Panc1 (cell line): Measurements from ENCODE around the gene GHRHR. TPM values are rescaled to one million over a fixed set of nuclear protein-coding genes. Genes with fewer than 3 reads are reported as not detected.

Experiments used
- ATAC-seq: fragments of 200-7000 bp; cut with Tn5 transposase; 2 replicates; pipeline ENCODE4 v1.9.1; 2020; ENCODE audit warnings: mild to moderate bottlenecking, moderate library complexity
- BruUV-seq: library from RNA; stranded (reverse); fragments of 400-500 nt; replicated peaks from 2 replicates; lab custom pipeline; 2021; lab: Mats Ljungman, UMichigan
- CTCF ChIA-PET: fragments of 300-600 bp; sonication (Branson Sonifier 250); formaldehyde crosslinking; loops from one replicate; lab custom pipeline; 2022; ENCODE audit warnings: antibody characterized with exemption; lab: Charles Lee
- POLR2A ChIA-PET: fragments of 300-600 bp; sonication (Branson Sonifier 250); formaldehyde crosslinking; loops from one replicate; lab custom pipeline; 2022; ENCODE audit warnings: antibody characterized with exemption; lab: Charles Lee
- DNase-seq: peaks from one replicate; pipeline ENCODE4 v3.0.0-alpha.2; 2010; ENCODE audit warnings: low read depth, low spot score
- H3K27ac ChIP-seq: 2 replicates; pipeline ENCODE4 v1.5.1; 2011; ENCODE audit warnings: mild to moderate bottlenecking, low read length, inconsistent platforms
- H3K27me3 ChIP-seq: fragments of 200-500 bp; sonication (Bioruptor generic); 2 replicates; pipeline ENCODE4 v1.6.0; 2014; ENCODE audit warnings: low read length, inconsistent platforms; ENCODE audit not compliant: control insufficient read depth, insufficient read depth
- H3K36me3 ChIP-seq: fragments of 200-500 bp; sonication (Bioruptor generic); 2 replicates; pipeline ENCODE4 v1.5.1; 2014; ENCODE audit warnings: inconsistent platforms, mild to moderate bottlenecking, low read length, moderate library complexity; ENCODE audit not compliant: control insufficient read depth, insufficient read depth
- H3K4me1 ChIP-seq: 2 replicates; pipeline ENCODE4 v1.5.1; 2011; ENCODE audit warnings: inconsistent platforms, mild to moderate bottlenecking, low read length, moderate library complexity; ENCODE audit not compliant: control insufficient read depth, insufficient read depth
- H3K4me3 ChIP-seq, 2 experiments: 2 replicates each; pipeline ENCODE4 v1.5.1; 2011 to 2012; ENCODE audit warnings: low read depth in 2 of 2, low read length in 2 of 2, mild to moderate bottlenecking in 2 of 2, inconsistent platforms in 1 of 2, moderate library complexity in 1 of 2
- H3K9me3 ChIP-seq: fragments of 200-500 bp; sonication (Bioruptor generic); 2 replicates; pipeline ENCODE4 v1.5.1; 2014; ENCODE audit warnings: low read depth, mild to moderate bottlenecking, inconsistent platforms, low read length, moderate library complexity; ENCODE audit not compliant: control insufficient read depth, insufficient read depth
- CTCF ChIP-seq: fragments of 450-650 bp; IDR thresholded peaks from 2 replicates; pipeline ENCODE4 v1.5.1; 2017; ENCODE audit warnings: mild to moderate bottlenecking
- POLR2AphosphoS5 ChIP-seq: IDR thresholded peaks from 2 replicates; pipeline ENCODE4 v1.6.1; 2012; ENCODE audit warnings: mild to moderate bottlenecking, low read depth, low read length, moderate library complexity
- REST ChIP-seq, 2 experiments: IDR thresholded peaks; 2 replicates each; pipeline ENCODE4 v1.6.1; 2011 to 2012; ENCODE audit warnings: low read depth in 2 of 2, control low read depth in 1 of 2, low read length in 1 of 2, mild to moderate bottlenecking in 1 of 2, moderate library complexity in 1 of 2; ENCODE audit not compliant: insufficient read depth in 1 of 2
- SIN3A ChIP-seq: IDR thresholded peaks from 2 replicates; pipeline ENCODE4 v1.6.1; 2012; ENCODE audit warnings: low read depth, mild to moderate bottlenecking, low read length, moderate library complexity, borderline replicate concordance; ENCODE audit not compliant: insufficient read depth
- TCF7L2 ChIP-seq: IDR thresholded peaks from 2 replicates; pipeline ENCODE4 v1.6.1; 2011; ENCODE audit warnings: mild to moderate bottlenecking, low read depth, low read length, inconsistent platforms
- in situ Hi-C: cut with HindIII; loops from 2 replicates; pipeline ENCODE4 v1.10.0; 2016; ENCODE audit warnings: low sequenced_read_pairs, low pct_unique_long_range_greater_than_20kb
- intact Hi-C: fragments of 100-400 bp; cut with micrococcal nuclease; formaldehyde crosslinking; loops from one replicate; pipeline ENCODE4 v1.10.0; 2022; ENCODE audit not compliant: unreplicated experiment
- total RNA-seq: library from RNA; stranded (reverse); gene quantifications from one replicate; pipeline ENCODE4 v1.2.1, GENCODE V29; 2021; ENCODE audit not compliant: unreplicated experiment

GHRHR gene
- total RNA-seq, 1 experiment from 2014 or later = not detected

GRCh38 chr7:30968747-30969603 is 5.2 kb downstream of the GHRHR start:
- ATAC-seq (no peak), DNase-seq (no peak)
- TF ChIP-seq CTCF = no peak
- no peak for TF ChIP-seq REST (IDR thresholded peaks at IDR 0.05; ENCODE audit: insufficient read depth in 1 of 2, low read depth in 2 of 2, low read length in 1 of 2)
- no peak for TF ChIP-seq SIN3A
- no peak for TF ChIP-seq TCF7L2
- no peak for TF ChIP-seq POLR2AphosphoS5
- intact Hi-C loops (no loop called here), in situ Hi-C loops (no loop called here)
- Histone ChIP-seq H3K4me1 (no peaks in the 10 kb centered on the region), H3K36me3 (no peaks in the 10 kb centered on the region), H3K27ac (no peak overlapping the region), H3K9me3 (no peaks in the 10 kb centered on the region), H3K27me3 (peaks cover 8% of the 10 kb centered on the region), H3K4me3 (no peak overlapping the region)
- POLR2A ChIA-PET = no interaction called here
- CTCF ChIA-PET = no interaction called here
- BruUV-seq = no TSS peak

- H3K27ac ChIP-seq = no peak overlapping the region
- H3K4me1 ChIP-seq = no peaks in the 10 kb centered on the region
- in situ Hi-C loops (no loop called here), intact Hi-C loops (no loop called here)
- no peak for DNase-seq
- H3K36me3 ChIP-seq = no peaks in the 10 kb centered on the region
- no peak for ATAC-seq
- ChIA-PET POLR2A (no interaction called here), CTCF (no interaction called here)
- no TSS peak for BruUV-seq
- TF ChIP-seq REST (IDR thresholded peaks at IDR 0.05; ENCODE audit: insufficient read depth in 1 of 2, low read depth in 2 of 2, low read length in 1 of 2) (no peak), SIN3A (no peak), TCF7L2 (no peak), CTCF (no peak), POLR2AphosphoS5 (no peak)
- H3K27me3 ChIP-seq = peaks cover 8% of the 10 kb centered on the region
- no peaks in the 10 kb centered on the region for H3K9me3 ChIP-seq
- no peak overlapping the region for H3K4me3 ChIP-seq
Observed at GRCh38 chr7:30969604-30969970, 5.8 kb downstream of the GHRHR start.
